Activated T-helper 2 cell treated with anti-CD3 and anti-CD28 coated beads, Interferon-gamma antibody, Interleukin-2, Interleukin-4, amounts not matched to agents 10 μg/mL and 5 μg/mL and 100 μg/mL, durations not matched to agents 14 hours and 24 hours and 36 hours (primary cell): ENCODE measurements around the gene PHAF1. TPM values are rescaled to one million over a fixed set of nuclear protein-coding genes. Genes with fewer than 3 reads are reported as not detected.

Experiments used
- DNase-seq: peaks from one replicate; pipeline ENCODE4 v3.0.0; 2021; ENCODE audit warnings: low spot score
- H3K27ac Mint-ChIP-seq: one replicate; pipeline ENCODE4 v1.8.0; 2021; ENCODE audit warnings: mixed read lengths
- H3K27me3 Mint-ChIP-seq: one replicate; pipeline ENCODE4 v1.8.0; 2021; ENCODE audit warnings: low read depth, mixed read lengths
- H3K36me3 Mint-ChIP-seq: one replicate; pipeline ENCODE4 v1.8.0; 2021; ENCODE audit warnings: low read depth, mixed read lengths
- H3K4me1 Mint-ChIP-seq: one replicate; pipeline ENCODE4 v1.8.0; 2021; ENCODE audit warnings: low read depth, mixed read lengths
- H3K4me3 Mint-ChIP-seq: one replicate; pipeline ENCODE4 v1.8.0; 2021; ENCODE audit warnings: low read depth, mild to moderate bottlenecking, moderate library complexity, mixed read lengths
- H3K9me3 Mint-ChIP-seq: one replicate; pipeline ENCODE4 v1.8.0; 2021; ENCODE audit warnings: mixed read lengths
- intact Hi-C: fragments of 100-400 bp; cut with micrococcal nuclease; formaldehyde crosslinking; loops from one replicate; pipeline ENCODE4 v1.15.1; 2023
- total RNA-seq: library from RNA; stranded (reverse); gene quantifications from 2 replicates; pipeline ENCODE4 v1.2.3, GENCODE V29; 2022

Gene PHAF1
- total RNA-seq, 1 donor from 2014 or later = 17.8 TPM

DNA sequence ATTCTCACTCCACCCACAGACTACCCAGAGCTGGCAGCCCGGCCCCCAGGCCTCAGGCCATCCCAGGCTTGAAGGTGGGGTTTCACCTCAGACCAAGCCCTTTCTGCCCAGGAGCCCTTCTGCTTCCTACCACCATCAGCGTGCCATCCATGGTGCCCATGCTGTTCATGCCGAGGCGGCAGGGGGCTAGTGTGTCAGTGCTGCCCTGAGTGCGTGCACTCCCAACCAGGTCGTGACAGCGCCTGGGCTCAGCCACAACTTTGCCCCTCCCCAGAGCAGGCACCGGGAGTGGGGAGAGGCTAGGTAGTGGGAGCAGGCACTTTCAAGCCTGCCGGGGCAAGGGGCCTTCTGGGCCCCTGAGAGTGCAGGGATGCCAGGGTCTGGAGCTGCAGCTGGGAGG, 32.6 kb downstream of the PHAF1 start:
- Mint-ChIP-seq H3K36me3 (peaks cover 71% of the 10 kb centered on the region), H3K4me3 (no peak overlapping the region), H3K27me3 (no peaks in the 10 kb centered on the region), H3K27ac (no peak overlapping the region), H3K4me1 (no peaks in the 10 kb centered on the region), H3K9me3 (no peaks in the 10 kb centered on the region)
- intact Hi-C loops = no loop called here
- no peak for DNase-seq

DNA sequence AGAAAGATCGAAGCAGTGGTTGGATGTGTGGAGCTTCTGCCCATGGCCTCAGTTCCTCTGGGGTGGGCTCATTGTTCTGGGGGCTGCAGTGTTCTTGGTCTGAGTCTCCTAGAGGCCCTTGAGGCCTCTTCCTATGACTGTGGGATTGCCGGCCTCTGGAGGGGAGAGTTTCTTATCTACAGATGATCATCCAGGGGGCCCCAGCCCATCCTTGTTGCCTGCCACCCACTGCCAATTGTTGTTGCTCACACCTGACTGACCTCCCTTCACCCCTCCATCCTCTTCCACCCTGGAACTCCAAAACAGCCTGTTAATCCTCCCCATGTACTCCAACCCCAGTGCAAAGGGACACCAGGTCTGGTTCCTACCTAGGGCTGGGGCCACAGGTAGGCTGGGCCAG, 35.2 kb downstream of the PHAF1 start:
- Mint-ChIP-seq H3K9me3 (no peaks in the 10 kb centered on the region), H3K27ac (no peak overlapping the region), H3K4me3 (no peak overlapping the region), H3K27me3 (no peaks in the 10 kb centered on the region), H3K4me1 (no peaks in the 10 kb centered on the region), H3K36me3 (peaks cover 72% of the 10 kb centered on the region)
- intact Hi-C loops = no loop called here
- no peak for DNase-seq

DNA sequence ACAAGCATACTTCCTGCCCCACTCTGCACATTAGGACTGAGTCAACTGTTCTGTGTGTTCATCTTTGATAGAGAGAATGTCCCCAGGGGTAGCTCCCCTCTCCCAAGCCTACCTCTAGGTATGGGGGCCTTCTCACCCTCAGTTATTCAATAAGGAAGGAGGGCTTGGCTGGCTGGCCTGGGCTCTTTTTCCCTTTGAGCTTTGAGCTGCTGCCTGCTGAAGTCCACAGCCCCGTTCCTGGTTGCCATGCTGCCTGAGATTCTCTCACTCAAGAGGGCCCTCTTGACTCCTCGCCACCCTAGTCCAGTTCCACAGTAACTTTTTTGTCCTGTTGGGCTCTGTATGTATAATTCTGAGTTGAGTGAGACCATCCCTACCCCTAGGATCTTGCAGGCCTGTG, 36.0 kb downstream of the PHAF1 start:
- no peak overlapping the region for H3K27ac Mint-ChIP-seq
- no peaks in the 10 kb centered on the region for H3K9me3 Mint-ChIP-seq
- H3K36me3 Mint-ChIP-seq = peaks cover 64% of the 10 kb centered on the region
- H3K27me3 Mint-ChIP-seq = no peaks in the 10 kb centered on the region
- intact Hi-C loops = no loop called here
- no peak overlapping the region for H3K4me3 Mint-ChIP-seq
- no peaks in the 10 kb centered on the region for H3K4me1 Mint-ChIP-seq
- DNase-seq = no peak

DNA sequence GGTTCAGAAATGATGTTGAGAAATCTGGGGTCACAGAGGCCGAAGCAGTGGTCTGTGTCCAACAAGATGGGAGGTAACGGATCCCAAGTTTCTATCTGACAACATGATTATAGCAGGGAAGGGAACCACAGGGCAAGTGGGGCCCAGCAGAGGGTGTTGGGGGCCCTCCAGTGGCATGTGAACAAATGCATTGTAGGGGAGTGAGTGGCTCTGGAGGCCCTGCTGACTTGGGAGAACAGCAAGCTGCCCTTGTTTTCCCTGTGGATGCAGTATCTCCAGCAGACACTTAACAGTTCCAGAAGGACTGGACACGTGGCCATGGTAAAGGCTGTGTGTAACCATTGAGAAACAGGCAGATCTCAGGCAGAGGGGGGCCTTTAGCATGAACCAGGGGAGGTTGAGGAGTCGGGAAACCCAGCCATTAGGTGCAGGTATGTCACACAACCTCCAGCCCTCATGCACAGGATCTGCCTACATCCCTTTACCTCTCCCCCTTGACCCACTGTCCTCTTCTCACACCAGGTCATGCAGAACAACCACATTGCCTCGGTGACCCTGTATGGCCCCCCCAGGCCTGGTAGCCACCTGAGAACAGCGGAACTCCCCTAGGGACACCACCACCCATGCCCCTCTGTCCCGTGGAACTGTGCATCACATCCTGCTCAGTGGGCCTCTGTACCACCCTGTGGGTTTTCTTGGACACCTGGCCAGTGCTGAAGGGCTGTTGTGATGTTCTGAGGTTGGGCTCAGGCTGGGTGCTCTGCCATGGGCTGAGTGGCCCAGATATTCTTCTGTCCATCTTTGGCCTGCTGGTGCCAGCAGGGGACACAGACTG, 37.0 kb downstream of the PHAF1 start:
- no peak overlapping the region for H3K27ac Mint-ChIP-seq
- DNase-seq = no peak
- H3K9me3 Mint-ChIP-seq = no peaks in the 10 kb centered on the region
- H3K36me3 Mint-ChIP-seq = peaks cover 56% of the 10 kb centered on the region
- H3K4me1 Mint-ChIP-seq = peaks cover 7% of the 10 kb centered on the region
- no peak overlapping the region for H3K4me3 Mint-ChIP-seq
- intact Hi-C loops = no loop called here
- H3K27me3 Mint-ChIP-seq = no peaks in the 10 kb centered on the region

DNA sequence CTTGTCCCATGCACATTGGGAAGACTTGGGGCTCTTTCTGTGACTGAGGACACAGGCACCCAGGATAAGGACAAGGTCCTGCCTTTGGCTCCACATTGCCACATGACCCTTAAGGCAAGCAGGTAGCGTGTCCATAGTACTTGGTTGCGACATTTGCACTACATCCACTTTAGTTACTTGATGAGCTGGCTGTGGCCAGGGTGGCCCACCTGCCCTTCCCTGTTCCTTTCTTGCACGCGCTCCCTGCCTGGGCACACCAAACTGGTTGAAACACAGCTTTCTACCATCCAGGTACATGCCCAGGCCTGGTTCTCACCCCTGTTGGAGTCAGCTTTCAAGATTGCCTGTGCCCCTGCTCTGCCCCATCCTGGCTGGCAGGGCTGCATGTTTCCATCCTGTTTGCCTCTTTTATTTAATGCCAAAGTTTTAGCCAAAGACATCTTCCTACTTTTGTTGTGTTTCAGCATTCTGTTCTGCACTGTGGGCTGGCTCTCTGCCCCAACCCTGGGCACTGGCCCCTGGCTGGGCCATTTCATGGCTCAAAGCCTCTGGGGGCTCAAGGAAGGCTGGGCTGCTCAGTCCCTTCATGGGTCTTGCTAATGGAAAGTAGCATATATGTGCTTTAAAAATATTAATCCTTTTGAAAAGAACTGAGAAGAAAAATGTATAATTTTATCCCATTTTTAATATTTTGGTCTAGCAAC, 37.8 kb downstream of the PHAF1 start:
- Mint-ChIP-seq H3K9me3 (no peaks in the 10 kb centered on the region), H3K4me1 (peaks cover 10% of the 10 kb centered on the region), H3K27me3 (no peaks in the 10 kb centered on the region), H3K4me3 (no peak overlapping the region), H3K27ac (no peak overlapping the region), H3K36me3 (peaks cover 50% of the 10 kb centered on the region)
- intact Hi-C loops = no loop called here
- no peak for DNase-seq

DNA sequence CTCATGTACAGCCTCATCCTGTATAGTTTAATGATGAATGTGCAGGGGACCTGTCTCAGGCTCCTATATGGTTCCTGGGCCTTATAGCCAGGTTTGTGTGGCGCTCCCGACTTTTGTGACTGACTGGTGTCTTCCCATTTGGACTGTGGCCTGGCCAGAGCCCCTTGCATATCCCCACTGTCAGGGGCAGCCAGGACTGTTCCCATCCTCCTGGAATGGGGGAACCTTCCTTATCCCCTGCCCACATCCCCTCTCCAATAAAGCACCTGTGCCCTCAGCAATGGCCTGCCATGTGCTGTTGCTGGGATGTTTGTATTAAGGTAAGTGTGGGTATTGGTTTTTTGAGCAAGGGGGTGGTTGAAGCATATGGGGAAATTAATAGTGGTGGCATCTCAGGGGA, 38.5 kb downstream of the PHAF1 start:
- Mint-ChIP-seq H3K4me1 (peaks cover 16% of the 10 kb centered on the region), H3K27me3 (no peaks in the 10 kb centered on the region), H3K9me3 (no peaks in the 10 kb centered on the region), H3K27ac (no peak overlapping the region), H3K36me3 (peaks cover 52% of the 10 kb centered on the region), H3K4me3 (no peak overlapping the region)
- intact Hi-C loops = no loop called here
- no peak for DNase-seq

DNA sequence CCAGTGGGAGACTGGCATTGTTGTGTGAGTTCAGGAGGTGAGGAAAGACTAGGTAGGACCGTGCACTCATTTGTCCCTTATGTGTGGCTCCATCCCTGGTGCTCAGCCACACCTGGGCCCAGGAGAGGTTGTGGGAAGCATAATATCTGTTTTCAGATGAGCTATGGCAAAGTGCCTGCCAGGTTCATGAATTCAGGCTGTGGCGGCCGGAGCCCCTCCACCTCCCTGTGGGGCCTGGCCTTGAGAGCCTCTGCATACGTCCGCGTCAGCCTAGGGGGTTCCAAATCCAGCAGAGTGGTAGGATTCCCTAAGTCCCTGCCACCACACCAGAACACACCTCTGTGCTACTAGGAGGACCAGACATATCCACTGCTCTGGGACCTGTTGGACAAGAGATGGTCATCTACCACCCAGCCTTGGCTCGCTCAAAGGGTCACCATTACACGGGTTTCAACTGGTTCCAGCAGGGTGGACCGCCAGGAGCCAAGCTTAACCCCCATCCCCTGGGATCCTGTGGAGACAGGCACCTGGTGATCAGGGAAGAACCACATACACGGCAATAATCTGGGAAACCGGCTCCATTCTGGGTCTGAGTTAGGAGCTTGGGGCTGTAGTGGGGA, 39.0 kb downstream of the PHAF1 start:
- no peaks in the 10 kb centered on the region for H3K9me3 Mint-ChIP-seq
- H3K27me3 Mint-ChIP-seq = no peaks in the 10 kb centered on the region
- H3K36me3 Mint-ChIP-seq = peaks cover 50% of the 10 kb centered on the region
- intact Hi-C loops = no loop called here
- H3K27ac Mint-ChIP-seq = no peak overlapping the region
- peaks cover 17% of the 10 kb centered on the region for H3K4me1 Mint-ChIP-seq
- H3K4me3 Mint-ChIP-seq = peak overlapping the region; percentile 35
- DNase-seq = no peak

GRCh38 chr16:67149276-67150046, 39.7 kb downstream of the PHAF1 start:
- H3K27me3 Mint-ChIP-seq = no peaks in the 10 kb centered on the region
- H3K27ac Mint-ChIP-seq = no peak overlapping the region
- H3K9me3 Mint-ChIP-seq = no peaks in the 10 kb centered on the region
- no peak overlapping the region for H3K4me3 Mint-ChIP-seq
- peaks cover 17% of the 10 kb centered on the region for H3K4me1 Mint-ChIP-seq
- no peak for DNase-seq
- intact Hi-C loops = loop anchor here (5.0 to 10.0 kb wide), 2 partner anchors 38 to 275 kb away; no protein-coding TSS in a partner anchor
- peaks cover 51% of the 10 kb centered on the region for H3K36me3 Mint-ChIP-seq

GRCh38 chr16:67150047-67150832, 40.5 kb downstream of the PHAF1 start:
- intact Hi-C loops = loop anchor here (5.0 to 10.0 kb wide), 2 partner anchors 37 to 275 kb away; no protein-coding TSS in a partner anchor
- Mint-ChIP-seq H3K27ac (no peak overlapping the region), H3K9me3 (no peaks in the 10 kb centered on the region), H3K36me3 (peaks cover 46% of the 10 kb centered on the region), H3K27me3 (peaks cover under 1% of the 10 kb centered on the region), H3K4me3 (no peak overlapping the region), H3K4me1 (peaks cover 19% of the 10 kb centered on the region)
- peak; percentile 39 for DNase-seq

DNA sequence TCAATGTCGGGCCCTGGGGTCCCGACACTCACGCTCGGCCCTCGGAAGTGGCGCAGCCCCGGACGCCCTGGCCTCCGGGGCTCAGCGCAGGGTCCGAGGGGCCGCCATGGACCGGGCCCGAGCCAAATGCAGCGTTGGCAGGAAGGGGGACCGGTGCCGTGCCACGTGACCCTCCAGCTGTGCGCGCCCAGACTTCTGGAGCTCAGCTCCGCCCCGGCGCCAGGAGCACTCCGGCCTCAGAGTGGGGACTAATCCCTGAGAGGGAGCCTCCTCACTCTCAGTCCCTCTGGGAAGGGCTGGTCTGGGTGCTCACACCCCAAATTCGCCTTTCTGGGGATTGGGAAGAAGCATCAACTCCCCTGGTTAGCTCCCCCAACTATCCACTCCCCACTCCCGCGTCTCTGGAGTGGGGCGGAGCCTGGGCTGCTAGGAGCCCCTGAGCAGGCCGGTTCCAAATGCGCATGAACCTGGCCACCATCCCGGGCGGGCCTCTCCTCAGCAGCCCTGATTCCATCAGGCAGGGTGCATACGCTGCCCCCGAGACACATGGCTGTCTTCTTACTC, 41.2 kb downstream of the PHAF1 start, which contains the start of gene B3GNT9:
Gene B3GNT9, minus strand, starts transcription at position 166 of the 564 bp plus-strand sequence. CDS start 513 bp downstream, outside the sequence.
- H3K27me3 Mint-ChIP-seq = peaks cover 1% of the 10 kb centered on the region
- H3K27ac Mint-ChIP-seq = no peak within 1 kb of the TSS
- intact Hi-C loops = loop anchor here (5.0 to 10.0 kb wide), 2 partner anchors 36 to 276 kb away; no protein-coding TSS in a partner anchor
- H3K4me3 Mint-ChIP-seq = peak within 1 kb of the TSS; percentile 74
- peaks cover 45% of the 10 kb centered on the region for H3K36me3 Mint-ChIP-seq
- H3K9me3 Mint-ChIP-seq = no peaks in the 10 kb centered on the region
- peaks cover 21% of the 10 kb centered on the region for H3K4me1 Mint-ChIP-seq
- DNase-seq = no peak

DNA sequence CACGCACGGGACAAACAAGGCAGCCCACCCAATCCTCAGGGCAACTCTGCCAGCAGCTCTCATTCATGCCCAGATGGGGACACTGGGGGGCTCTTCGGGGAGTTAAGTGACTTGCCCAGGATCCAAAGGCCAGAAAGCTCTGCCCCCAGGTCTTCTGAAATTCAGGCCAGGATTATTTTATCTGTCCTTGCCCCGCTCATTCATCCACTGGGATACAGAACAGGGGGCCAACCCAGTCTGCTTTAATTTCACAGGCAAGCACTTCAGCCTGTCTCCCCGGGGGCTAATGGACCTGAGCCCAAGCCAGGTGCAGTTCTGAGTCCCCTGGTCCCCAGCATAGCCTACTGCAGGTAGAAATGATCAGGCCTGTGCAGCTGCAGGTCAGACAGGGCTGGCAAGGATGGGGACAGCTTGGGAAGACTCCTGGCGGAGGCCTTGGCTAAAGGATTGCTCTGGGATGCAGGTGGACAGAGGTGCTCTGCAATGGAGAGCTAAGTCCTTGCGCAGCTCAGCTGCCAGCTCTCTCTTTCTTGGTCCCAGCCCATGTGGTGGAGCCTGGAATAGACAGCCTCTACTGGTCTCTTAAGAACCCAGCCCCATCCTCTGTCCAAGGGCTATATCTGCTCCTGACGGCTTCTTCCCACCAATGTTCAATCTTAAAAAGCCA, 41.8 kb downstream of the PHAF1 start:
- peak overlapping the region; percentile 74 for H3K4me3 Mint-ChIP-seq
- peaks cover 27% of the 10 kb centered on the region for H3K4me1 Mint-ChIP-seq
- H3K27me3 Mint-ChIP-seq = peaks cover 1% of the 10 kb centered on the region
- DNase-seq = no peak
- peaks cover 47% of the 10 kb centered on the region for H3K36me3 Mint-ChIP-seq
- intact Hi-C loops = loop anchor here (5.0 to 10.0 kb wide), 2 partner anchors 36 to 277 kb away; no protein-coding TSS in a partner anchor
- no peak overlapping the region for H3K27ac Mint-ChIP-seq
- H3K9me3 Mint-ChIP-seq = no peaks in the 10 kb centered on the region
